HG03469 (cell line): Measurements from ENCODE around the gene MALL.
"Not testable (repeated sequence)": the region's sequence is repeated elsewhere in the genome, so short reads cannot be mapped to it uniquely, and the experiment has no call there.

ENCODE experiments used
- ATAC-seq: cut with Tn5 transposase; IDR thresholded peaks from one replicate; pipeline ENCODE4 v1.9.1; 2021; ENCODE audit warnings: mild to moderate bottlenecking, moderate library complexity, moderate number of reproducible peaks; ENCODE audit not compliant: unreplicated experiment

Gene MALL

DNA sequence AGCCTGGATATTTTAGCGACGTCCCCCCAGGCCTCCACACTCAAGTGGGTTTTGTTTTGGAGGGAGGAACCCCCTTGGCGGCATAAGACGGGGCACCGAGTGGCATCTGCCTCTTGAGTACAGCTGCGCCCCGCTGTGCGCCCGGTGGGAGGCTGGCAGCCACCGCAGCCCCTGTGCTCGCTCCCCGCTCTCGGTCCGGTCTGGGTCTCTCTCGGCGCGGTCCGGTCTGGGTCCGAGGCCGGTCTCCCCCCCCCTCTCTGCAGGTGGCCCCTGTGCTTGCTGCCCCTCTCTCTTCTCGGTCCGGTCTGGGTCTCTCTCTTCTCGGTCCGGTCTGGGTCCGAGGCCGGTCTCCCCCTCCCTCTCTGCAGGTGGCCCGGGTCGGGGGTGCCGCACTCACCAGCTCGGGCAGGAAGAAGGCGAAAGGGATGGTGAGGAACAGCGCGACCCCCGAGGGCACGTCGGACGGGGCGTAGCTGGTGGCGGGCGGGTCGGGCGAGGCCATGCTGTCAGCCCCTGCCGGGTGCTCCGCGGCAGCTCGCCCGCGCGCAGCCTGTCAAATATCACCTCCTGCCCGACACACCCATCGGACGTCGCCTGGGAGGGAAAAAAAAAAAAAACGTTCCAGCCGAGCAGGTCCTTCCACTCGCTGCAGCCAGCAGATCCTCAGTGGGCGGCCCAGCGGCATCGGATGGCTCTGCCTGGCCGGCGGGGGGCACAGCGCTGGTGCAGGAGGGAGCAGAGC is at the start of gene MALL:
Gene MALL (minus strand): TSS at position 532 of the 742 bp plus-strand sequence. CDS start 30 bp downstream, at position 502.
- ATAC-seq: no peak

DNA sequence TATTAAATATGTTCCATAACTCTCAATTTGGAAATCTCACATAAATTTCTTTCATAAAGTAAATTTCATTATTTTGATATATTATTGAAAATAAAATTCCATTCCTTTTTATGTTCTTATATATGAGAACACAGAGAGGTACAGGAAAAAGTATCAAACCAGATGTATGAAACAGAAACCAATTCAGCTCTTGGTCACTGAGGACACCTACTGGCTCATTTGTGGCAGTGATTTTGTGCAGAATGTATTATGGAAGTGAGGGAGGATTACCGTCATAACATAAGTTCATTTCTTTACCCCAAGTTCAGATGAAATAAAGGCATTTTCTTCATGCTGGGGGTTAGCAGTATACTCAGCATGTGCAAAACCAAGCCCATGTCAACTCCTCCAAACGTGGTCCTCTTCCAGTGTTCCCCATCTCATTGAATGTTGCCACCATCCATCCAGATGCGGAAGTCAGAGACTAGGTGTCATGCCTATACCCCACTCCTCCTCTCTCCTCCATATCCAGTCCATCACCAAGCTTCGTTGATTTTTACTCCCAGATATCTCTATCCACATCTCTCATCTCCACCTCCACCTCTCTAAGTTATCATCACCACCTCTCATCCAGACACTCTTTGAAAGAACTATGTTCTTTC is 41.7 kb upstream of the MALL start:
- ATAC-seq: peak; percentile 69

DNA sequence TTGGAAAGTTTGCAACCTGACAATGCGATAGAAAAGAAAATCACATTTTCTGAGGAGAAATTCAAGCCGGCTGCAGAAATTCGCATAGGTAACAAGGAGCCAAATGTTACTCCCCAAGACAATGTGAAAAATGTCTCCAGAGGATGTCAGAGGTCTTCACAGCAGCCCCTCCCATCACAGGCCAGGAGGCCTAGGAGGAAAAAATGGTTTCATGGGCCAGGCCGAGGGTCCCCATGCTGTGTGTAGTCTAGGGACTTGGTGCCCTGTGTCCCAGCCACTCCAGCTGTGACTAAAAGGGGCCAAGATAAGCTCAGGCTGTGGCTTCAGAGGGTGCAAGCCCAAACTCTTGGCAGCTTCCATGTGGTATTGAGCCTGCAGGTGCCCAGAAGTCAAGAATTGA is 39.2 kb upstream of the MALL start:
- ATAC-seq: not testable (repeated sequence)

DNA sequence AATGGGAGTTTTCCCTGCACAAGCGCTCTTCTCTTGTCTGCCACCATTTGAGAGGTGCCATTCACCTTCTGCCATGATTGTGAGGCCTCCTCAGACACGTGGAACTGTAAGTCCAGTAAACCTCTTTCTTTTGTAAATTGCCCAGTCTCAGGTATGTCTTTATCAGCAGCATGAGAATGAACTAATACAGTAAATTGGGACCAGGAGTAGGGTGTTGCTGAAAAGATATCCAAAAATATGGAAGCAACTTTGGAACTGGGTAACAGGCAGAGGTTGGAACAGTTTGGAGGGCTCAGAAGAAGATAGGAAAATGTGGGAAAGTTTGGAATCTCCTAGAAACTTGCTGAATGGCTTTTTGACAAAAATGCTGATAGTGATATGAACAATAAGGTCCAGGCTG is 38.6 kb upstream of the MALL start:
- not testable (repeated sequence) for ATAC-seq

DNA sequence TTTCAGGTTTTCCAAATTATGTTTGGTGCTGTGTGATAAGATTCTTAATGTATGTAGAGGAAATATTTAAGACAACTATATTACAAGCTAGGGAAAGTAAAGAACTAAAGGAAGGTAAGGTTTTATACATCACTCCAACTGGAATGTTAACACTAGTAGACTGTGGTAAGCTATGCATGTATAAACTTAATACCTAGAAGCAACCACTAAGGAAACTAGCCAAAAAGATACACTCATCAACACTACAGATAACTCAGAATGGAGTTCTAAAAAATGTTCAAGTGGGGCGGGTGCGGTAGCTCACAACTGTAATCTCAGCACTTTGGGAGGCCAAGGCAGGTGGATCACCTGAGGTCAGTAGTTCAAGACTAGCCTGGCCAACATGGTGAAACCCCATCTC is 37.8 kb upstream of the MALL start:
- no peak for ATAC-seq

DNA sequence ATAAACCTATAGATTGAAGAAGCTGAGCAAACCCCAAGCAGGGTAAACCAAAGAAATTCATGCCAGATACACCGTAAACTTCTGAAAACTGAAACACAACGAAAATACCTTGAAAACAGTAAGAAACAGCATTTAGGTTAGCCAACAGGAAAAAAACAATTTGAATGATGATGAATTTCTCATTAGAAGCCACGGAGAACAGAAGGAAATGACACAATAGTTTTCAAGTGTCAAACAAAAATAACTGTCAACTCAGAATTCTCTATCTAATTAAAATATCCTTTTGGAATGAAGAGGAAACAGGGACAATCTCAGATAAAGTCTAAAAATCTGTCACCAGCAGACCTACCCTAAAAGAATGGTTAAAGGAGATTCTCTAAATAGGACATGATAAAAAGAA is 37.3 kb upstream of the MALL start:
- no peak for ATAC-seq

DNA sequence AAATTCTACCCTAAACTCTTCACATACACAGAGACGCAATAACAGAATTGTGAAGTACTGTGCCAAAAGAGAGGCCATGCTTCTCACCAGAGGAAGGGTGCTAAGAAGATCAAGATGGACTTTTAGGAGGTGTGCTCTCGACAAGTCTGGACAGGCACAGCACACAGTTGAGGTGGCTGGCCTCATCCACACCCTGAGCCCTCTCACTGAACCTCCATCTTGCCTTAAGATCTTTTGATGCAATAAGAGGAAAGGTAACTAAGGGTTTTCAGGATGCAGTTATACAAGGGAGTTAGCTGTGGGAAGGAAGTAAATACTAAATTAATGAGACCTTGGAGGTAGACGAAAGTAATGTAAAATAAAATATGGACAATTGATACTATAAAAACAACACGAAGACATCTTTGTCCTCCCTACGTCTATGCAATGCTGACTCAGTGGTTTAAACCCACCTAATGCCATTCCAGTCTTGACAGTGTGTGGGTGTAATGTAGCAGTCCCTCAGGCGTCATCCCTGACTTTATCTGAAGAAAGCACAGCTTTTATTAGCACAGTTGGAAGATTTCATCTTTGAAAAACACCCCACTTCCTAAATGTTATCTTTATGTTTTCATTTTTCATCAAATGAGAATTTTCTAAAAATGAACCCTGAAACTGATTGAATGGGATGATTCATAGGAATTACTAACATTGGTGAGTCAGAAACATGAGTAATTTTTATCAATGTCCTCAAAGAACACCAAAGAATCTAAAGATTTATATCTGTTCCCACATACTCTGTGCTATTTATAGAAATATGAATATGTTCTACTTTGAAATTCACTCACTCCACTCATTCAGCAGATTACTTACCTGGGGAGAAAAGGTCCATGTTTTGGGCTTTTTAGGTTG is 34.0 kb upstream of the MALL start:
- no peak for ATAC-seq

DNA sequence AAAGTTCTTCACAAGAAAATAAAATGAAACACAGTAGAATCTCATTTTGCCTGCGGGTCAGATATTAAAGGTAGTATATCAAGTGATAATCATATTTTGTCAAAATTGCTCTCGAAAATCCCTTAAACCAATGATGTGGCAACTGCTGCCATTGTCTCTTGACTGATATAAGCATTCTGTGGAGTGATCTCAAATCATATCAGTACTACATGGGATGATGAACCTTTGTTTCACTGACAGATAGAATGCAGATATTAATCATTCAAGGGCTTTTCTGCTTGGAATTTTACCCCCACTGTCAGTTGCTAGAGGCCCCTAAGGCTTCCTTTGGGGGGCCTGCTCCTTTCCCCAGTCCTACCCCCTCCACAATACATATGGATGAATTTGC is 31.3 kb upstream of the MALL start:
- ATAC-seq: no peak

DNA sequence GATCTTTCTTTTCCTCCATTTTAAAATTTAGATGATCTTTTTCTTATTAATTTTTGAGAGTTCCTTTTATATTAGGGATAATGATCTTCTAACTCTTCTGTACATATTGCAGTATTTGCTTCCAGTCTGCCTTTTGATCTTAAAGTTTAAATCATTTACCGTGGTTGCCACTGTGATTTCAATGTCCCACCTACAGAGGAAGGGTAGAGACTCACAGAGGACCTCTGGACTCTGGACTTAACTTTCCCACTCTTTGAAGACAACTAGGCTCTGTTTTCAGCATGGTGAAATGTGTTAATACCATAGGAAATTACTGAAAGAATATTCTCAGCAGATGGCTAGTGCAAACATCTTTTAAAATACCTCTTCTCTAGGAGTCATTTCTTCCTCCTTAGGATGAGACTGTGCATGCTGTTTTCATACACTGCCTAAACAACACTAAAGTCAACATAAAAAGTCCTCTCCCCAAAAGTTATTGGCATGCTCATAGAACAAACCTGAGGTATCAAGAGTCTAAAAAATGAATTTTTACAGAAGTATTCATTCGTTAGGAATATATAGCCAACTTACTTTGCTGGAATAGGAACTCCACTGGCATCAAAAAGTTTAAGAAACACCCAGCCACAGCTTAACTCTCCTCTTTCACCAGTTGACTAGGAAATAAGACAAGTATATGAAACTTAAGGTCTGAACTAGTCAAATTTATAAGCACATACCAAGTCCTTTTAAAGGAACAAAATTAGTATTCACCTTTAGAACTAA is 30.7 kb upstream of the MALL start:
- ATAC-seq: no peak

DNA sequence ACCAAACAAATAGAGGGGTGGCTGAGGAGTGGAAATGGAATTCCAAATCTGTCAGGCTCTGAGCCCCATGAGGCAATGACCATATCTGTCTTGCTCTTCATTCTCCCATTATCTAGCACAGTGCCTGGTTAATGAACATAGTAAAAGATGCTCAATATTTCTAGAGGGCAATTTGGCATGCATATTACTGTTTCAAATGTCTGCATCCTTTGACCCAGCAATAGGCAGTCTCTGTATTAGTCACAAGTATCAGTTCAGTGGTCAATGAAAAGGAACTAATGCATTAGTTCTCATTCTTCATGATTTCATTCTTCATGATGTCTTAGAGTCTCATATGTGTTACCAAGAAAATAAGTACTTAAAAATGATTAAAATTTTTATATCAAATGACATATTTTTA is 28.4 kb upstream of the MALL start:
- ATAC-seq: no peak

DNA sequence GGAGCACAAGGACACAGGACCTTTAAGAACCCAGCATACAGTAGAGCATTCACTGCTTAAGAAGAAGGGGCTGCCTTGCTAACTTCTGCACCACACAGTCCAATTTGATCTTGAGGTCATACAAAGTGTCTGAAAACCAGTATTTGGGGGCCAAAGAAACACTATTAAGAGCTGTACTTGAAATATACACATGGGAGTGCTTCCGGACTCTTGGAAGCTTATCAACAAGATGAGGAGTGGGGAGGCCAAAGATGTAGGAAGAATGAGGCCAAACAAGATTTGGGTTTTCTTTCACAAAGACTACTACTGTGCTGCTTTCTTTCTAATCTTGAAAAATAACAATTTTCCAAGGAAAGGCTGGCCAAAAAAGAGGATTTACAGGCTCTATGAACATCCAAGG is 24.8 kb upstream of the MALL start:
- ATAC-seq: no peak

DNA sequence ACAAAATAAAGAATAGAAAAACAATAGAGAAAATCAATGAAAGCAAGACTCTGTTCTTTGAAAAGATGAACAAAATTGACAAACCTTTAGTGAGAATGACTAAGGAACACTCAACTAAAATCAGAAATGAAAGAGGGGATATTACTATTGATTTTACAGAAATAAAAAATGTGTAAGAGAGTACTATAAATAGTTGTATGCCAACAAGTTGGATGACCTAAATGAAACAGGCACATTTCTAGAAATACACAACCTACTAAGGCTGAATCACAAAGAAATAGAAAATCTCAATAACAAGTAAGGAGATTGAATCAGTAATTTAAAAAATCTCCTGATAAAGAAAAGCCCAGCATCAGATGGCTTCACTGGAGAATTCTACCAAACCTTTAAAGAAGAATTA is 18.4 kb upstream of the MALL start:
- ATAC-seq: no peak

DNA sequence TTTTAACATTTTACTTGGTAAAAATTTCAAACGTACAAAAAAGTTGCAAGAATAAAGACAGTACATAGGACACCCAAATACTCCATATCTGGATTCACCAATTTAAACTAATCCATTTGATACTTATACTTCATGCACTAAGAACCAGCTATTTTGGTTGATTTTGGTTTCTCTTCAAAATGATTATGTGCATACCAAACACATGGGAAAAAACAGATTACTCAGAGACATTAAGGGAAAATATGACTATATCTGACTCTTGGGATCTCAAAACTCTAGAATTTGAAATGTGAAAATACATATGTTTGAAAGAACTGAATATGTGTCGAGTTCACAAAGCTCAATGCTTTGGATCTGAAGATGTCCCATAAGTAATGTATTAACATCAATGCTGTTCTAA is 15.5 kb upstream of the MALL start:
- ATAC-seq: no peak

DNA sequence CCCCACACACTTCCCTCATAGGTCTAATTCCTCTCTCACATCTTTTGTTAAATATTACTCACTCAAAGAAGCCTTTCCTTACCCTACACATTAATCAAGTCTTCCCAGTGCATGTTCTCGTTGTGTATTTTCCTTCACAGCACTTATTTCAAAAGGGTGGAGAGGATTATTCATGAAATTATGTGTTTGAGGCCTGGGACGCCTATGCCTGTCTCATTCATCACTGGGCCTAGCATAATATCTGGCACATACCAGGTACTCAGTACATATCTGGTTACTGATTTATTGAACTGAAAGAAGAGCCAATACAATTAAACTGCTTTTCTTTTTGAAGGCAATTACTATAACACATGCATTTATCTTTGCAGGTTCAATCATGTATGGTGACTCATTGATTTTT is 15.1 kb upstream of the MALL start:
- ATAC-seq: no peak

DNA sequence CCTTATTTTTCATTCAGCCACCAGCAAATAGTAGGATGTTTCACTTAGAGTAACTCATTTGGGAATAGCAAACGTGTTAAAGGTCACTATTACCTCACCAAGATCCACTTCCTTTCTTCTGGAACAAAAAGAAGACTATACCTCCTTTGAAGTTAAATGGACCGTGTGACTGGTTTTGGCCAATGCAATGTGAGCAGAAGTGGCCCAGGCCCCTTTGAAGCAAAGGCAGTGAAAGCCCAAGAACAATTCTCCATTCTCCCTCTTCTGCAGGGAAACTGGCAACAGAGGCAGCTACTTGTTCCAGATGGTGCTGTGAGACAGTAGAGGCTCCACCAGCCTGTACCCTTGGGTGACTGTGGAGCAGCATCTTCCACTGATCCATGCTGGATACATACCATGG is 11.3 kb upstream of the MALL start:
- ATAC-seq: no peak

DNA sequence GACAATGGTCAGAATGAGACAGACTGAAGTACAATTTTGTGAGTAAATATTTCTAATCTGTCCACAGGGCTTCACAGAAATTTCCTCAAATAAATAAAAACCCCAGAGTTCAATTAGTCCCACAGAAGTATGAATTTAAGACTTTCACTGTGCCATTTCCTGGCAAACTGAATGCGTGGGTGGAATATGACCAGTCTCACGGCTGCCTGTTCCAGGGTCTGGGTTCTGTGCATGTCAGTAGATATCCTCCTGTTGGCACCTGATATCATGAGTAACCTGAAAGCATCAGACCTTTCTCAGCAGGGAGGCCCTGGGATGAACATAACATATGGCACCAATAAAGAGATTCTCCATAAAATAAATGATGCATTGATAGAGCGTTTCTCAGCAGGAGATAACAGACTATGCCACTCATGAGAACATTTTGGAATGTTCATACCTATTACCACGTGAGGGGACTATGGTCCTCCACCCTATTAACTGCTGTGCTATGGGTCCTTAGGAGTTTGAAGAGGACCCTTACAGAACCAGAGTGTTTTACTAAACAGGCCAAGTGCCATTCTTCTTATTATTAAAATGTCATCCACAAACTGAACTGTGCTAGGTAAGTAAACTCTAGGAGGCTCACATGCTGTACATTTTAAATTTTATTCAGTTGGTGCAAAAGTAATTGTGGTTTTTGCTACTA is 10.6 kb upstream of the MALL start:
- no peak for ATAC-seq

DNA sequence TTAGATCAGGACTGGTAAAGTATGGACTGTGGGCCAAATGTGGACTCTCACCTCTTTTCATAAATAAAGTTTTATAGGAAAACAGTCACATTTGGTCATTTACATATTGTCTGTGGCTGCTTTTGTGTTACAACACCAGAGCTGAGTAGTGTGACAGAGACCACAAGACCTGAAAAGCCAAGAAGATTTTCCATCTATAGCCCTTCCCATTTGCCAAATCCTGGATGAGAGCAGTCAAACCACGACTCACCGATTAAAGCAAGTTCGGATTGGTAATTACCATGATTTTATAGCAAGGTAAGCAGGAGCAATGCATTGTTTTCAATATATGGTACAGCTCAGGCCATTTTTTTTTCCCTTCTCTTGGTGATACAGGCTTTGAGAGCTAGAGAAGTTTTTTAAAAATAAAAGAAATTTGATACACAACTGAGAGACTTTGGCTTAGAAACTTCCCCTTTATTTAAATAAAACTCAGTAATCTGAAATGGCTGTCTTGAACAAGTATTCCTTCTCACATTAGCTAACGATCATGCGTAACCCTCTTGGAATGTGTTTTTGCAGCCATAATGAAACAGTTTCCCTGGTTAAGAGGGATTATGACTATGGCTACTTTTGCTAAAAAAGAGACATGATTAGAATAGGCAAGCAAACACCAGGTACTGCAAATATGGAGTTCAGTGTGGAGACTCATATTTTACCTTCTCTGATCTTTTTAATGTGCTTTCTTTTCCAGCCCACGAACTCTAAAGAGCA is 9.5 kb upstream of the MALL start:
- no peak for ATAC-seq

DNA sequence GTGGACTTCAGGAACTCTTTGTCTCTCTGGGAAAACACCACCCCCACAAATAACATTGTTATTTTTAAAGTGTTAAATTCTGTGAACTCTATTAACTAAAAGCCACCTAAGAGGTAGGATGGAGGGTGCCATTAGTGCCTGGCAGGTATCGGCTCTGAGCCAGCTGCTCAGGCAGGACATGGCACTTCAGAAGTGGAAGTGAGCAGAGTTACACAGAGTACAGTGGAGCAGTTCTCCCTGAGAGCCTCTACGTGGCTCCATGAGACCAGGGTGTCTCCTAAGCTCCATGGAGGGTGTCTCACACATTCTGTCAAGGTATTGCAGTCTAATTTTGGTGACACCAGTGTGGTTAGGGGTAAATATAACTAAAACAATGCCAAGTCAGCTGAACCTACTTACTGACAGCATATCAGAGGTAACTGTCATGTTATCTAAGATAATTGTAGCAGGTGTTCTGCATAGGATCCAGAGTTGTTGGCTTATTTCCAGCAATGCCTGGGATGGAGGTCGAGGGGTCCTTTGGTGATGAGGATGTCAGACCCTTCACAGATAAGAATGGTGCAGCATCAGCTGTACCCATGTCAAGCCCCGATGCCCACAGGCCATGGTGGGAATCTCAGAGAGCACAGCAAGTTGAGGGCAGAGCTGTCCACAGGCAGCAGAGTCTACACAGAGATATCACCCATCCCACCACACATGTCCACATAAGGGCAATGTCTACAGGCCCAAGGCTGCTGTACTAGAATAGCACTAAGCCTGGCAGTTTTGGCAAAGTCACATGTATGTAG is 8.6 kb upstream of the MALL start:
- no peak for ATAC-seq

DNA sequence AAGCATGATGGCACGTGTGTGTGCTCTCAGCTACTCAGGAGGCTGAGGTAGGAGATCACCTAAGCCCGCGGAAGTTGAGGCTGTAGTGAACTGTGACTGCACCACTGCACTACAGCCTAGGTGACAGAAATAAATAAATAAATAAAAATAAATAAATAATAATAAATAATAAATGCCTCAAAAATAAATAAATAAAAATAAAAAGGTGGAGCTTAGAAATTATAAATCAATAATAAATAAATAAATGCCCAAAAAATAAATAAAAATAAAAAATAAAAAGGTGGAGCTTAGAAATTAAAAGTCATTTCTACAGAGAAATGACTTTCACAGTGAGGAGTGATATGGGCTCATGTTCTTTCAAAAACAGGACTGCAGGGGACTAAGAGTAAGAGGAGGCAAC is 6.0 kb upstream of the MALL start:
- ATAC-seq: no peak
